Measurements from ENCODE around the gene ZC2HC1C.

- TF ChIP-seq CTCF (IDR thresholded peaks at IDR 0.05) (no peak), POLR2A (IDR thresholded peaks at IDR 0.05) (no peak)
Observed at GRCh38 chr14:75030147-75030546, 39.3 kb upstream of the ZC2HC1C start.

Measured in testis (tissue), 2 donors.